GM10248 (cell line): ENCODE data around the gene KIF2C.

Experiments
- CTCF ChIA-PET: fragments of 300-600 bp; sonication (Branson Sonifier 250); formaldehyde crosslinking; extraction: SDS; loops from one replicate; lab custom pipeline; 2021; ENCODE audit warnings: antibody characterized with exemption; lab: Yijun Ruan, JAX
- POLR2A ChIA-PET: fragments of 350-650 bp; sonication (Branson Sonifier 250); formaldehyde crosslinking; extraction: SDS; loops from one replicate; lab custom pipeline; 2020; ENCODE audit warnings: antibody characterized with exemption; lab: Yijun Ruan, JAX
- DNase-seq: peaks from one replicate; pipeline ENCODE4 v3.0.0; 2012; ENCODE audit errors: extremely low spot score
- TF ChIP-seq, protein P1 (sequence below): IDR thresholded peaks from 2 replicates; pipeline ENCODE4 v1.5.1; 2012; ENCODE audit warnings: mild to moderate bottlenecking, low read depth; ENCODE audit errors: extremely low read depth, missing control alignments, control extremely low read depth

Gene KIF2C

GRCh38 chr1:44775078-44775929 lies 35.7 kb downstream of the KIF2C start, which contains the start of gene RPS8:
Gene RPS8, plus strand, starts transcription at chr1:44775540. Its CDS starts 57 bp downstream, at chr1:44775597.
- POLR2A ChIA-PET = interaction anchor here (0.6 to 2.5 kb wide), 18 partner anchors 9 to 101 kb away, joined by 3 to 12 read pairs (median 5); partner anchors contain the start of genes ARMH1, BEST4, BTBD19 and PLK3
- CTCF ChIA-PET = interaction anchor here (0.9 to 3.1 kb wide), 9 partner anchors 9 to 47 kb away, joined by 3 to 13 read pairs (median 4); partner anchors contain the start of genes PLK3 and RNU5D-1
- TF ChIP-seq, protein P1, sequence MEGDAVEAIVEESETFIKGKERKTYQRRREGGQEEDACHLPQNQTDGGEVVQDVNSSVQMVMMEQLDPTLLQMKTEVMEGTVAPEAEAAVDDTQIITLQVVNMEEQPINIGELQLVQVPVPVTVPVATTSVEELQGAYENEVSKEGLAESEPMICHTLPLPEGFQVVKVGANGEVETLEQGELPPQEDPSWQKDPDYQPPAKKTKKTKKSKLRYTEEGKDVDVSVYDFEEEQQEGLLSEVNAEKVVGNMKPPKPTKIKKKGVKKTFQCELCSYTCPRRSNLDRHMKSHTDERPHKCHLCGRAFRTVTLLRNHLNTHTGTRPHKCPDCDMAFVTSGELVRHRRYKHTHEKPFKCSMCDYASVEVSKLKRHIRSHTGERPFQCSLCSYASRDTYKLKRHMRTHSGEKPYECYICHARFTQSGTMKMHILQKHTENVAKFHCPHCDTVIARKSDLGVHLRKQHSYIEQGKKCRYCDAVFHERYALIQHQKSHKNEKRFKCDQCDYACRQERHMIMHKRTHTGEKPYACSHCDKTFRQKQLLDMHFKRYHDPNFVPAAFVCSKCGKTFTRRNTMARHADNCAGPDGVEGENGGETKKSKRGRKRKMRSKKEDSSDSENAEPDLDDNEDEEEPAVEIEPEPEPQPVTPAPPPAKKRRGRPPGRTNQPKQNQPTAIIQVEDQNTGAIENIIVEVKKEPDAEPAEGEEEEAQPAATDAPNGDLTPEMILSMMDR = no peak
- peak; percentile 92 for DNase-seq

GRCh38 chr1:44775930-44776729 lies 36.5 kb downstream of the KIF2C start:
- ChIA-PET POLR2A (interaction anchor here (0.8 to 2.5 kb wide), 14 partner anchors 8 to 55 kb away, joined by 3 to 12 read pairs (median 7); partner anchors contain the start of genes BEST4, BTBD19, PLK3 and RNU5D-1), CTCF (interaction anchor here (0.9 to 3.1 kb wide), 9 partner anchors 9 to 48 kb away, joined by 3 to 13 read pairs (median 4); partner anchors contain the start of genes PLK3 and RNU5D-1)
- TF ChIP-seq, protein P1 = no peak
- DNase-seq = no peak

DNA sequence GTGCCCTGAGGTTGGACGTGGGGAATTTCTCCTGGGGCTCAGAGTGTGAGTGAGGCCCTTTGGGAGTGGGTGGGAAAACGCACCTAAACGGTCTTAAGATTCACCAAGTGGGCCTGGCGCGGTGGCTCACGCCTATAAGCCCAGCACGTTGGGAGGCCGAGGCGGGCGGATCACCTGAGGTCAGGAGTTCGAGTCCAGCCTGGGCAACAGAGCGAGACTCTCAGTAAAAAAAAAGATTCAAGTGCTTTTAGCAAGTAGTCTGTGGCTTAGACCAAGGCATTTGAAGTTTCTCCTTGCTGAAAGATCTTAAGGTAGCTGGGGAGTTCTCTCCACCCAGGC lies 37.1 kb downstream of the KIF2C start:
- CTCF ChIA-PET = interaction anchor here (1.1 to 3.1 kb wide), 6 partner anchors 9 to 49 kb away, joined by 3 to 13 read pairs (median 4); partner anchors contain the start of gene RNU5D-1
- POLR2A ChIA-PET = interaction anchor here (1.1 to 2.5 kb wide), 5 partner anchors 9 to 55 kb away, joined by 4 to 12 read pairs (median 11); partner anchors contain the start of gene PLK3
- TF ChIP-seq, protein P1 = no peak
- no peak for DNase-seq

- CTCF ChIA-PET = interaction anchor here (0.6 to 1.9 kb wide), 5 partner anchors 9 to 23 kb away, joined by 3 to 7 read pairs (median 3); partner anchors contain the start of gene PLK3
- POLR2A ChIA-PET = no interaction called here
- no peak for DNase-seq
- TF ChIP-seq, protein P1 = no peak
Measured at GRCh38 chr1:44777547-44777946, 37.9 kb downstream of the KIF2C start.

GRCh38 chr1:44777969-44778635 lies 38.5 kb downstream of the KIF2C start:
- no peak for DNase-seq
- TF ChIP-seq, protein P1 = no peak
- POLR2A ChIA-PET = no interaction called here
- CTCF ChIA-PET = interaction anchor here (0.6 to 1.9 kb wide), 5 partner anchors 9 to 22 kb away, joined by 3 to 7 read pairs (median 3); partner anchors contain the start of gene PLK3
